AG04449 (cell line): ENCODE results near the gene PDE7B.

Experiments used
- CTCF ChIA-PET: fragments of 350-600 bp; formaldehyde crosslinking; extraction: SDS; loops from one replicate; lab custom pipeline; 2021; ENCODE audit warnings: antibody characterized with exemption; lab: Yijun Ruan, JAX
- POLR2A ChIA-PET: fragments of 400-600, 350-600 bp; formaldehyde crosslinking; extraction: SDS; loops from one replicate; lab custom pipeline; 2020; ENCODE audit warnings: antibody characterized with exemption, inconsistent platforms; lab: Yijun Ruan, JAX
- DNase-seq: peaks from one replicate; pipeline ENCODE4 v3.0.0-alpha.2; 2010; ENCODE audit warnings: low read depth, low spot score
- H3K4me3 ChIP-seq: 2 replicates; pipeline ENCODE4 v1.5.1; 2011; ENCODE audit warnings: low read depth, mild to moderate bottlenecking, control low read depth, low read length
- TF ChIP-seq, protein P1 (sequence below): IDR thresholded peaks from one replicate; pipeline ENCODE4 v1.5.1; 2011; ENCODE audit warnings: mild to moderate bottlenecking, moderate library complexity, low read length, control low read depth, inconsistent platforms; ENCODE audit not compliant: insufficient read depth; ENCODE audit errors: missing control alignments

Gene PDE7B

DNA sequence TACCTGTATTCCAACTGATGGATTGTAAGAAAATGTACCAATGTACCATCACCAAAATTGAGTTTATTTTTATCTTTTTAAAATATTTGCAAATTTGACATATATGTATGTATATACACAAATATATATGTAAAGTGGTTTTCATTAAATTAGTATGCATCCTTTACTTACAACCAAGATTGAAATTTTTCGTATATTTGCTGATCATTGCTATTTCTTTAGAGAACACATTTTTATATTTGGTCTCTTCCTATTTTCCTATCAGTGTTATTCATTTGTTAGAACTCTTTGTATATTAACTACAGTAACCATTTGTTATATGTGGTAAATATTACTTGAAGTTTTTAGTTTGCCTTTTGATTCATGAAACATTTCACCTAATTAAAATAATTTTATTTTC lies 324.4 kb downstream of the PDE7B start:
- ChIA-PET CTCF (no interaction called here), POLR2A (no interaction called here)
- DNase-seq: no peak
- TF ChIP-seq, protein P1, sequence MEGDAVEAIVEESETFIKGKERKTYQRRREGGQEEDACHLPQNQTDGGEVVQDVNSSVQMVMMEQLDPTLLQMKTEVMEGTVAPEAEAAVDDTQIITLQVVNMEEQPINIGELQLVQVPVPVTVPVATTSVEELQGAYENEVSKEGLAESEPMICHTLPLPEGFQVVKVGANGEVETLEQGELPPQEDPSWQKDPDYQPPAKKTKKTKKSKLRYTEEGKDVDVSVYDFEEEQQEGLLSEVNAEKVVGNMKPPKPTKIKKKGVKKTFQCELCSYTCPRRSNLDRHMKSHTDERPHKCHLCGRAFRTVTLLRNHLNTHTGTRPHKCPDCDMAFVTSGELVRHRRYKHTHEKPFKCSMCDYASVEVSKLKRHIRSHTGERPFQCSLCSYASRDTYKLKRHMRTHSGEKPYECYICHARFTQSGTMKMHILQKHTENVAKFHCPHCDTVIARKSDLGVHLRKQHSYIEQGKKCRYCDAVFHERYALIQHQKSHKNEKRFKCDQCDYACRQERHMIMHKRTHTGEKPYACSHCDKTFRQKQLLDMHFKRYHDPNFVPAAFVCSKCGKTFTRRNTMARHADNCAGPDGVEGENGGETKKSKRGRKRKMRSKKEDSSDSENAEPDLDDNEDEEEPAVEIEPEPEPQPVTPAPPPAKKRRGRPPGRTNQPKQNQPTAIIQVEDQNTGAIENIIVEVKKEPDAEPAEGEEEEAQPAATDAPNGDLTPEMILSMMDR: no peak
- no peak overlapping the region for H3K4me3 ChIP-seq

DNA sequence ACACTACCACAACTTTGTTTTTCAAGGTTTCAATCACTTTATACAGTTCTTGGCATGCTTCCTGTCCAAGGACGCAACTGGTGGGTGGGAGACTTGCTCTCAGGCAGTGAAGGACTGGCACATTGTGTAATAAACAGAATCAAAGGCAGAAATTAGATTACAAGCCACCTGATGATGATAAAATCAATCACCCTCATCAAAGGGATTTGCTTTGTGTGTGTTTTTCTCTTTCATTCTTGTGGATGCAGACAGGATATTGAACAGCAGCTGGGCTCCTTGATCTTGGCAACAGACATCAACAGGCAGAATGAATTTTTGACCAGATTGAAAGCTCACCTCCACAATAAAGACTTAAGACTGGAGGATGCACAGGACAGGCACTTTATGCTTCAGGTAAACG lies 327.2 kb downstream of the PDE7B start:
- POLR2A ChIA-PET: no interaction called here
- TF ChIP-seq, protein P1: no peak

DNA sequence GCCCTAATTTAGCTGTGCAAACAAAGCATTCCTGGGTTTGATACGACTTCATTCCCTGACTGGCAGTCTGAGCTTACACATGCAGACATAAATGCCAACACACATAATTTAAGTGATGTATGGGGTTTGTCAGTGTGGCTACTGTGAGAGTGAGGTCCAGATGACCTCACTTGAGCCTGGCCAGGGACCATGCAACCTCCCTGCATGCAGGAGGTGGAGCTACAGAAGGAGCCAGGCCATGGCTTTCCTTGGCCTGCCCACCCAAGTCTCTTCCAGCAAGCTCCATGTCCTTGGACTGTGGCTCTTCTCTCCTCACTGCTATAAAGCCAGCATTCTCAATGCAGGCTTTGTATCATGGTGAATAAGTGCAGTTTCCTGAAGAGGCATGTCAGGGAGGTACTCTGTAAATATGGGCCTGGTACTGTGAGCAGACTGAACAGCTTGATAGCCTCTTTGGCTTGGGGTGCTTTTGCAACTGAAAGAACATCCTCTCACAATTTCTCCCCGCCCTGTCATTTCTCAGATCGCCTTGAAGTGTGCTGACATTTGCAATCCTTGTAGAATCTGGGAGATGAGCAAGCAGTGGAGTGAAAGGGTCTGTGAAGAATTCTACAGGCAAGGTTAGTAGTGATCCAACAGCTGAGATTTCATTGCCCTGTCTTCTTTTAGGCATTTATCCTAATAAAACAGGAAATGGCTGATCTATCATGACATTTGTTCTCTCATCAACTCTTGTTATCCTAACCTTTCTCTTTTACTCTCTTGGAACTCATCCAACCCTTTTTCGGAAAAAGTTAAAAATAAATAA lies 329.4 kb downstream of the PDE7B start:
- POLR2A ChIA-PET: no interaction called here
- TF ChIP-seq, protein P1: no peak
- H3K4me3 ChIP-seq: no peak overlapping the region
- CTCF ChIA-PET: interaction anchor here (1.4 kb wide), 1 partner anchor 676 kb away, joined by 3 read pairs; no protein-coding TSS in a partner anchor
- no peak for DNase-seq

More for the DNA sequence above, 327.2 kb downstream of the PDE7B start:
- H3K4me3 ChIP-seq: no peak overlapping the region
- CTCF ChIA-PET: interaction anchor here (1.1 kb wide), 1 partner anchor 48 kb away, joined by 5 read pairs; no protein-coding TSS in a partner anchor
- DNase-seq: no peak

DNA sequence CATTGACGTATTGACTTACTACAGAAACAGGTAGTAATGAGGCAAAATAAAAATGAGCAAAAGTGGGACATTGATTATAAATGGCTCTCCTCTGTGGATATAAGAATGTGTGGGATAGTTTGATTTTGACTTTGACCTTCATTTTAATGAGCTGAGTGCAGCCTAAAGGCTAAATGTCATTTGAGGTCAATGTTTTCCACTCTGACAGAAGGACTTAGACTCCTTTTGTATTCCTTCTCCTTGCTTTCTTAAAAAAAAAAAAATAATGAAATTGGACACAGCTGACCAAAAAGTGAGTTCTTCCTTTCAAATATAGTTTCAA lies 330.0 kb downstream of the PDE7B start:
- ChIA-PET CTCF (interaction anchor here (1.2 to 1.4 kb wide), 2 partner anchors 45 to 676 kb away, joined by 3 to 5 read pairs; no protein-coding TSS in a partner anchor), POLR2A (no interaction called here)
- TF ChIP-seq, protein P1: no peak
- H3K4me3 ChIP-seq: no peak overlapping the region
- no peak for DNase-seq

DNA sequence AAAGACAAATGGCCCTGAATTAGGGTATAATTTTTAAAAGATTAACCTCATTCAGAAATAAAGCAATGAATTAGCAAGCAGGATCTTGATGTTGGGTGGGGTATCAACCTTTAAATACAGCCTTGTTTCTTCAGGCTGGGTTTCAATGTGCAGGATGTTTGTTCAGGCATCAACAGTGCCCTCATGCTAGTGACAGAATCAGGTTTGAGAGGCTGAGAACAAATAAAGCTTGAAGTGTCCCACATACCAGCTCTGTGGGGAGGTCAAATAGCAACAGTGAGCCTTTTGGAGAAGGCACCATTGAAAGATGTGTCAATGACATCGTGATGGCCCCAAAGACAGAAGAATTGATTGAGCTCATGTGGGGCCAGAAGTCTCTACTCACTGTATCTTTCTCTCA lies 330.4 kb downstream of the PDE7B start:
- H3K4me3 ChIP-seq: no peak overlapping the region
- DNase-seq: no peak
- ChIA-PET POLR2A (no interaction called here), CTCF (interaction anchor here (1.2 to 1.4 kb wide), 2 partner anchors 44 to 677 kb away, joined by 3 to 5 read pairs; no protein-coding TSS in a partner anchor)
- TF ChIP-seq, protein P1: no peak

DNA sequence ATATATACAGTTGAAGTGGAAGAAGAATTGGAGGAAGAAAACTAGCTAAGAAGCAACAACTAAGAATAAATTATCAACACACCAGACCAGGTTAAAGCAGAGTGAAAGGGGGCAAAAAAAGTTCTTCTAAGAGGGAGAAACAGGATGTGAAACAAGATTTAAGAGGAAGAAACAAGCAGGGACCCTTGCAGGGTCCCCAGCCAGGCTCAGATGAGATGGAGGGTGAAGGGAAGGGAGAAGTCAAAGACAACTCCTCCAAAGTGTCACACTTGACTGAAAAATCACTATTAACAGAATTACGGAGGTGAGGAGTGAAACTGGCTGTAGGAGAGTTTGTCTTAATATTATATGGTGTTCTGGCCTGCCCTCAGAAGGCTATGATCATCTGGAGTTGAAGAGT lies 333.2 kb downstream of the PDE7B start:
- H3K4me3 ChIP-seq: no peak overlapping the region
- POLR2A ChIA-PET: no interaction called here
- CTCF ChIA-PET: interaction anchor here (0.9 kb wide), 1 partner anchor 18 kb away, joined by 3 read pairs; no protein-coding TSS in a partner anchor
- TF ChIP-seq, protein P1: no peak
- DNase-seq: no peak
